Activated T-cell treated with anti-CD3 and anti-CD28 coated beads, Interleukin-2, amount 50 U/mL, for 4 hours (primary cell): Measurements from ENCODE around the gene SUV39H1. TPM values are rescaled to one million over a fixed set of nuclear protein-coding genes. Genes with fewer than 3 reads are reported as not detected.

Experiments used
- ATAC-seq, 2 donors: fragments of 200-7000 bp; cut with Tn5 transposase; one replicate each; pipeline ENCODE4 v1.10.0; 2021
- DNase-seq: peaks from one replicate; pipeline ENCODE4 v3.0.0-alpha.2; 2020
- H3K27me3 Mint-ChIP-seq: one replicate; pipeline ENCODE4 v1.8.0; 2021; ENCODE audit warnings: low read depth, mixed read lengths
- H3K36me3 Mint-ChIP-seq: one replicate; pipeline ENCODE4 v1.8.0; 2022; ENCODE audit warnings: mixed read lengths; ENCODE audit not compliant: insufficient read depth
- H3K4me1 Mint-ChIP-seq: one replicate; pipeline ENCODE4 v1.8.0; 2021; ENCODE audit warnings: low read depth, mixed read lengths
- H3K4me3 Mint-ChIP-seq: one replicate; pipeline ENCODE4 v1.8.0; 2021; ENCODE audit warnings: mild to moderate bottlenecking, moderate library complexity, mixed read lengths
- H3K9me3 Mint-ChIP-seq: one replicate; pipeline ENCODE4 v1.8.0; 2021; ENCODE audit warnings: mixed read lengths
- total RNA-seq, 3 donors: library from RNA; stranded (reverse); gene quantifications; one replicate each; pipeline ENCODE4 v1.2.1, GENCODE V29; 2021

Gene SUV39H1
- total RNA-seq, 3 donors from 2014 or later: 21.2 to 25.5 (median 23.2) TPM

GRCh38 chrX:48714573-48714972 lies 18.0 kb downstream of the SUV39H1 start:
- Mint-ChIP-seq H3K4me3 (peak overlapping the region; percentile 63), H3K27me3 (no peaks in the 10 kb centered on the region), H3K36me3 (no peaks in the 10 kb centered on the region), H3K4me1 (peaks cover 82% of the 10 kb centered on the region), H3K9me3 (no peaks in the 10 kb centered on the region)
- DNase-seq (no peak), ATAC-seq (peak; percentile 22 to 50)

- H3K27me3 Mint-ChIP-seq: no peaks in the 10 kb centered on the region
- H3K4me3 Mint-ChIP-seq: peak overlapping the region; percentile 63
These were observed 18.5 kb downstream of the SUV39H1 start for GRCh38 chrX:48715072-48715471.

GRCh38 chrX:48715876-48716502 lies 19.5 kb downstream of the SUV39H1 start:
- no peak overlapping the region for H3K4me3 Mint-ChIP-seq
- peaks cover 74% of the 10 kb centered on the region for H3K4me1 Mint-ChIP-seq
- ATAC-seq: peak in 1 of 2 donors; percentile 29
- DNase-seq: no peak
- no peaks in the 10 kb centered on the region for H3K36me3 Mint-ChIP-seq
- no peaks in the 10 kb centered on the region for H3K9me3 Mint-ChIP-seq
- no peaks in the 10 kb centered on the region for H3K27me3 Mint-ChIP-seq

More at GRCh38 chrX:48715072-48715471, 18.5 kb downstream of the SUV39H1 start:
- H3K36me3 Mint-ChIP-seq: no peaks in the 10 kb centered on the region
- peaks cover 82% of the 10 kb centered on the region for H3K4me1 Mint-ChIP-seq
- DNase-seq (no peak), ATAC-seq (peak; percentile 20 to 45)
- no peaks in the 10 kb centered on the region for H3K9me3 Mint-ChIP-seq

- Mint-ChIP-seq H3K4me1 (peaks cover 38% of the 10 kb centered on the region), H3K4me3 (no peak overlapping the region), H3K9me3 (no peaks in the 10 kb centered on the region), H3K36me3 (no peaks in the 10 kb centered on the region), H3K27me3 (no peaks in the 10 kb centered on the region)
- ATAC-seq (no peak), DNase-seq (no peak)
These were observed 23.4 kb downstream of the SUV39H1 start for GRCh38 chrX:48719958-48720357.

- DNase-seq (no peak), ATAC-seq (peak; percentile 34 to 52)
- H3K27me3 Mint-ChIP-seq: no peaks in the 10 kb centered on the region
- no peaks in the 10 kb centered on the region for H3K36me3 Mint-ChIP-seq
- peaks cover 36% of the 10 kb centered on the region for H3K4me1 Mint-ChIP-seq
- no peaks in the 10 kb centered on the region for H3K9me3 Mint-ChIP-seq
- no peak overlapping the region for H3K4me3 Mint-ChIP-seq
These were observed 24.2 kb downstream of the SUV39H1 start for GRCh38 chrX:48720577-48721250.

GRCh38 chrX:48721916-48722315 lies 25.4 kb downstream of the SUV39H1 start:
- H3K4me1 Mint-ChIP-seq: peaks cover 38% of the 10 kb centered on the region
- H3K27me3 Mint-ChIP-seq: no peaks in the 10 kb centered on the region
- peak in 1 of 2 donors; percentile 49 for ATAC-seq
- H3K36me3 Mint-ChIP-seq: no peaks in the 10 kb centered on the region
- no peak for DNase-seq
- H3K9me3 Mint-ChIP-seq: no peaks in the 10 kb centered on the region
- H3K4me3 Mint-ChIP-seq: no peak overlapping the region

GRCh38 chrX:48726596-48726995 lies 30.1 kb downstream of the SUV39H1 start:
- Mint-ChIP-seq H3K9me3 (peaks cover 12% of the 10 kb centered on the region), H3K36me3 (peaks cover 2% of the 10 kb centered on the region), H3K4me3 (no peak overlapping the region), H3K27me3 (no peaks in the 10 kb centered on the region), H3K4me1 (peaks cover 40% of the 10 kb centered on the region)
- DNase-seq: no peak
- no peak for ATAC-seq

GRCh38 chrX:48728653-48729052 lies 32.1 kb downstream of the SUV39H1 start:
- ATAC-seq (no peak), DNase-seq (no peak)
- Mint-ChIP-seq H3K4me3 (no peak overlapping the region), H3K4me1 (peaks cover 40% of the 10 kb centered on the region), H3K27me3 (no peaks in the 10 kb centered on the region), H3K9me3 (peaks cover 12% of the 10 kb centered on the region), H3K36me3 (peaks cover 2% of the 10 kb centered on the region)

GRCh38 chrX:48736303-48736702 lies 39.8 kb downstream of the SUV39H1 start:
- Mint-ChIP-seq H3K27me3 (no peaks in the 10 kb centered on the region), H3K36me3 (no peaks in the 10 kb centered on the region), H3K4me1 (peaks cover 15% of the 10 kb centered on the region), H3K4me3 (peak overlapping the region; percentile 43), H3K9me3 (no peaks in the 10 kb centered on the region)
- ATAC-seq (peak; percentile 15 to 23), DNase-seq (no peak)

- peak overlapping the region; percentile 93 for H3K4me3 Mint-ChIP-seq
- no peak for DNase-seq
- H3K36me3 Mint-ChIP-seq: no peaks in the 10 kb centered on the region
- H3K9me3 Mint-ChIP-seq: no peaks in the 10 kb centered on the region
- peaks cover 15% of the 10 kb centered on the region for H3K4me1 Mint-ChIP-seq
- H3K27me3 Mint-ChIP-seq: no peaks in the 10 kb centered on the region
- ATAC-seq: no peak
These were observed 40.3 kb downstream of the SUV39H1 start for GRCh38 chrX:48736878-48737212.

GRCh38 chrX:48737213-48737938 lies 40.8 kb downstream of the SUV39H1 start:
- peak overlapping the region; percentile 93 for H3K4me3 Mint-ChIP-seq
- ATAC-seq (peak; percentile 96 to 99), DNase-seq (peak; percentile 80)
- H3K36me3 Mint-ChIP-seq: no peaks in the 10 kb centered on the region
- H3K4me1 Mint-ChIP-seq: peaks cover 15% of the 10 kb centered on the region
- no peaks in the 10 kb centered on the region for H3K9me3 Mint-ChIP-seq
- no peaks in the 10 kb centered on the region for H3K27me3 Mint-ChIP-seq

- no peak for DNase-seq
- peaks cover 15% of the 10 kb centered on the region for H3K4me1 Mint-ChIP-seq
- peak overlapping the region; percentile 93 for H3K4me3 Mint-ChIP-seq
- no peaks in the 10 kb centered on the region for H3K27me3 Mint-ChIP-seq
- ATAC-seq: no peak
- no peaks in the 10 kb centered on the region for H3K9me3 Mint-ChIP-seq
- H3K36me3 Mint-ChIP-seq: no peaks in the 10 kb centered on the region
These were observed 41.4 kb downstream of the SUV39H1 start for GRCh38 chrX:48737940-48738339.

GRCh38 chrX:48741834-48742233 lies 45.3 kb downstream of the SUV39H1 start:
- no peaks in the 10 kb centered on the region for H3K36me3 Mint-ChIP-seq
- no peak overlapping the region for H3K4me3 Mint-ChIP-seq
- no peaks in the 10 kb centered on the region for H3K9me3 Mint-ChIP-seq
- peaks cover 8% of the 10 kb centered on the region for H3K4me1 Mint-ChIP-seq
- H3K27me3 Mint-ChIP-seq: no peaks in the 10 kb centered on the region
- no peak for ATAC-seq
- DNase-seq: no peak

GRCh38 chrX:48745222-48745621 lies 48.7 kb downstream of the SUV39H1 start:
- Mint-ChIP-seq H3K36me3 (no peaks in the 10 kb centered on the region), H3K27me3 (no peaks in the 10 kb centered on the region), H3K9me3 (no peaks in the 10 kb centered on the region), H3K4me1 (no peaks in the 10 kb centered on the region), H3K4me3 (no peak overlapping the region)
- ATAC-seq: no peak
- DNase-seq: no peak
